ENCODE measurements around the gene ZDHHC14.

DNA sequence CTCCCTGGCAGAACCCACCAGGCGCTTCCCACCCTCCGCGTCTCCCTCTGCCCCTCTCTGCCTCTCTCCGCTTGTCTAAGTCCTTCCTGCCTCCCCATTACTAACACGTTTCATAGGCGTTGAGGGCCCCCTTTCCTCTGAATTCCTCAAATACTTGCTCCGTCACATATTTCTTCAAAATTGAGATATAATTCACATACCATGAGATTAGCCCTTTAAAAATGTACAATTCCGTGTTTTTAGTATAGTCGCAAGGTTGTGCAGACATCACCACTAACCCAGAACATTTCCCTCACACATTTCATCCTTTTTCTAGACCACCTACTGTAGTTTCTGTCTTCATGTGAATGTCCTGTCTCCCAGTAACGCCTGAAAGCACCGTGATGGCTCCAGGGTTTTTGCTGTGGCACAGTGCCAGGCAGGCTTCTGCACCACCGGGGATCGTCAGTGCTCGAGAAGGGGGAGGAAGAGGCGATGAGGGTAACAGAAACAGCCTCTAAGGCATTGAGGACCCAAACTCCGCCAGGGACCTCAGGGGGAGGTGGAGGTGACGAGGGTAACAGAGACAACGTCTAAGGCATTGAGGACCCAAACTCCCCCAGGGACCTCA lies 300.2 kb downstream of the ZDHHC14 start:
- TF ChIP-seq, protein P1, sequence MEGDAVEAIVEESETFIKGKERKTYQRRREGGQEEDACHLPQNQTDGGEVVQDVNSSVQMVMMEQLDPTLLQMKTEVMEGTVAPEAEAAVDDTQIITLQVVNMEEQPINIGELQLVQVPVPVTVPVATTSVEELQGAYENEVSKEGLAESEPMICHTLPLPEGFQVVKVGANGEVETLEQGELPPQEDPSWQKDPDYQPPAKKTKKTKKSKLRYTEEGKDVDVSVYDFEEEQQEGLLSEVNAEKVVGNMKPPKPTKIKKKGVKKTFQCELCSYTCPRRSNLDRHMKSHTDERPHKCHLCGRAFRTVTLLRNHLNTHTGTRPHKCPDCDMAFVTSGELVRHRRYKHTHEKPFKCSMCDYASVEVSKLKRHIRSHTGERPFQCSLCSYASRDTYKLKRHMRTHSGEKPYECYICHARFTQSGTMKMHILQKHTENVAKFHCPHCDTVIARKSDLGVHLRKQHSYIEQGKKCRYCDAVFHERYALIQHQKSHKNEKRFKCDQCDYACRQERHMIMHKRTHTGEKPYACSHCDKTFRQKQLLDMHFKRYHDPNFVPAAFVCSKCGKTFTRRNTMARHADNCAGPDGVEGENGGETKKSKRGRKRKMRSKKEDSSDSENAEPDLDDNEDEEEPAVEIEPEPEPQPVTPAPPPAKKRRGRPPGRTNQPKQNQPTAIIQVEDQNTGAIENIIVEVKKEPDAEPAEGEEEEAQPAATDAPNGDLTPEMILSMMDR (conservative IDR thresholded peaks at IDR 0.05; ENCODE audit: low read depth, low read length): no peak
- TF ChIP-seq EZH2 (IDR thresholded peaks at IDR 0.05; ENCODE audit: low read length, unreplicated experiment) (no peak), EZH2phosphoT487 (IDR thresholded peaks at IDR 0.05; ENCODE audit: borderline replicate concordance, low read length) (no peak)

Measured in PC-3 (cell line).